ENCODE results near the gene CNTNAP2.
"Not testable (repeated sequence)": the region's sequence is repeated elsewhere in the genome, so short reads cannot be mapped to it uniquely, and the experiment has no call there.

Gene CNTNAP2

GRCh38 chr7:146878901-146879300 is 762.3 kb downstream of the CNTNAP2 start:
- no peak for DNase-seq (ENCODE audit: low read depth in 2 of 2)

DNA sequence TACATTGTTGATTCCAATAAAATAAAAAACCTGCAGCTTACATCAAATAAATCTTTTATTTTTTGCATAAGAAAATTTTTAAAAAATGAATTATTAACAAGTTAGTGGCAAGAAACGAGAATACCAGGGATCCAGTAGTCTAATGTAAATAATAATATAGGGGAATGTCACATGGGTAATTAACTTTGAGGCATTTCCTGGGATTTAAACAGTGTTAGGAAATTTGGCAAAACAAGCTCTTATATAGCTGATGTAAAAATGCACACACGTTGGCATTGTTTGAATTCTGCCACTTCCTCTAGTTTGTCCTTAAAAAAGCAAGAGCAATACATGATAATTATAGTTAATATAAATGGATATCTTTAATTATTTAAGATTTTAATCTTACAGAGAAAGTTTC is 768.6 kb downstream of the CNTNAP2 start:
- no peak for DNase-seq (ENCODE audit: low read depth in 2 of 2)

GRCh38 chr7:146889806-146890555 is 773.4 kb downstream of the CNTNAP2 start:
- DNase-seq (ENCODE audit: low read depth in 2 of 2): no peak

GRCh38 chr7:146892151-146892550 is 775.5 kb downstream of the CNTNAP2 start:
- DNase-seq (ENCODE audit: low read depth in 2 of 2): no peak

DNA sequence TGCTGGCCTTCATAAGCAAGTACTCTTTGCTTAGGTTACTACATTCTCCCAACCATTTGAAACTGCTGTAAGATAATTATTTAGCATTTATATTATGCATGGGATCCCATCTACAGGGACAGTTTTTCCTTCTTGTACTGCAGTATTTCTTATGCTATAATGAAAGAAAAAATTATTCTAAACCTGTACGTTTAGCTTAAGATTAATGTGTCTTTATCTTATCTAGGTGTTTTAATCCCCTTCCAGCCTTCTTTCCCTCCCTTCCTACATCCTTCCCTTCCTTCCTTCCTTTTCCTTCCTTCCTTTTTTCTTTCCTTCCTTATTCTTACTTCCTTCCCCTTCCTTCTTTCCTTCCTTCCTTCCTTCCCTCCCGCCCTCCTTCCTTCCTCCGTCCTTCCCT is 778.3 kb downstream of the CNTNAP2 start:
- no peak for DNase-seq (ENCODE audit: low read depth in 2 of 2)

DNA sequence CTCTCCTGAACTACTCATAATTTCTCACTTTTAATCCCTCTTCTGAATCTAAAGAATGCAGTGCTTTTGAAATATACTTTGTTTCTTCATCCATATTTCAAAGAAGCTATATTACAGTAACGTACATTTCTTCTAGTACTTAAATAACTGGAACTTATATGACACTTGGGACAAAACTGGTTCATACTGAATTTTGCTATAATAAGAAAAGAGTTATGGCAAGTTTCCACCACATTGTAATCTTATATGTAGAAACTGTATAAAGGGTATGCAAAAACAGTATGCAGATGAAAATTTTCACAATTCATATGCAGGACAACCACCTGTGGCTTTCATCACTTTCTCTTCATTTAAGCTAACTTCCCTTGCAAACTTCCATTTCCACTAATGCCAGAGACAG is 785.7 kb downstream of the CNTNAP2 start:
- DNase-seq (ENCODE audit: low read depth in 2 of 2): no peak

DNA sequence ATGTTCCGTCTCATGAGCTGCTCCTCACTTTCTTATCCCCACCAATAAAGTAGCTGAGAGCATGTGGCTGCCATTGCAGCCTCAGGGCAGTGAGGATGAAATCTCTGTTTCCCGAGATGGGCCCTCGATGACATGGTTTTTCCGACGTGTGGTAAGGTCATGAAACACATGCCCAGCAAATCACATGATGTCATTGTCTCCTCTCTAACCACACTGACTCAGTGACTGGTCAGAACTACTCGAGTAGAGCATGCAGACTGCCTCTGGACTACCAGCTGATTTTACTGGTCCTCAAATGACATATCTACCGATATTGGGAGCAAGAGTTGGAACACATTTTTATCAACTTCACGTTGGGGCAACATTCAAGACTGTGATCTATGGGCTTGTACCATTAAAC is 786.1 kb downstream of the CNTNAP2 start:
- DNase-seq (ENCODE audit: low read depth in 2 of 2): no peak

DNA sequence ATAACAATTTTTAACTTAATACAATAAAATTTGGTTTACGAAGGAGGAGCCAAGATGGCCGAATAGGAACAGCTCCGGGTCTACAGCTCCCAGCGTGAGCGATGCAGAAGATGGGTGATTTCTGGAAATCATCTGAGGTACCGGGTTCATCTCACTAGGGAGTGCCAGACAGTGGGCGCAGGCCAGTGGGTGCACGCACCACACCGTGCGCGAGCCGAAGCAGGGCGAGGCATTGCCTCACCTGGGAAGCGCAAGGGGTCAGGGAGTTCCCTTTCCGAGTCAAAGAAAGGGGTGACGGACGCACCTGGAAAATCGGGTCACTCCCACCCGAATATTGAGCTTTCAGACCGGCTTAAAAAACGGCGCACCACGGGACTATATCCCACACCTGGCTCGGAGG is 789.1 kb downstream of the CNTNAP2 start:
- DNase-seq (ENCODE audit: low read depth in 2 of 2): not testable (repeated sequence)

DNA sequence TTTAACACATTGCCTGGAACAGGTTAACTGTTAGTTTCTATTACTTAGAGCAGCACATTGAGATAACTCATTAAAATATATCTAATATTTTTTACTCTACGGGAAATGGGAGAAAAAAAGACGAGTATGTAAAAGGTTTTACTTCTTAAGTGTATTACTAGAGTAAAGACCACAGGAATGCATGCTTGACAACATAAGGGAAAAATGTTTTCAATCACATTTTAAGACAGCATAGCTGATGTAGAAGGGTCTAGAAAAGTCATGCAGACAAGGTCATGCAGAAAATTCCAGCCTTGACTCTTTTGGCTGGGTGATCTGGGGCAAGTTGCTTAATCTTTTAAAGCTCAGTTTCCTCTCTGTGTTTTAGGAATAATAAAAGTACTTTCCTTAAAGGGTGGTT is 806.2 kb downstream of the CNTNAP2 start:
- no peak for DNase-seq (ENCODE audit: low read depth in 2 of 2)

GRCh38 chr7:146926841-146927240 is 810.2 kb downstream of the CNTNAP2 start:
- no peak for DNase-seq (ENCODE audit: low read depth in 2 of 2)

- DNase-seq (ENCODE audit: low read depth in 2 of 2): no peak
These were observed 821.2 kb downstream of the CNTNAP2 start for GRCh38 chr7:146937836-146938235.

GRCh38 chr7:146943483-146943882 is 826.9 kb downstream of the CNTNAP2 start:
- DNase-seq (ENCODE audit: low read depth in 2 of 2): no peak

- no peak for DNase-seq (ENCODE audit: low read depth in 2 of 2)
These were observed 832.1 kb downstream of the CNTNAP2 start for GRCh38 chr7:146948703-146949102.

- DNase-seq (ENCODE audit: low read depth in 2 of 2): no peak
These were observed 839.7 kb downstream of the CNTNAP2 start for GRCh38 chr7:146956321-146956720.

DNA sequence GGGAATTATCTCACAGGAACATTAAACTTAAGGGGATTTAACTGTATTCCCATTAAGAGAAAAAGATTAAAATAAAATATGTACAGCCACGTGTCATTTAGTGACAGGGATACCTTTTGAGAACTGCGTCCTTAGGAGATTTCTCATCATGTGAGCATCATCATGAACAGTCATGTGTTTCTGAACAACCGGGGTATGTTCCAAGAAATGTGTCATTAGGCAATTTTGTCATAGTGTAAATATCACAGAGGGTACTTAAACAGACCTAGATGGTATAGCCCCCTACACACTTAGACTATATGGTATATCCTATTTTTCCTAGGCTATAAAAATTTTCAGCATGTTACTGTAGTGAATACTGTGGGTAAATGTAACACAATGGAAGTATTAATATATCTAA is 840.3 kb downstream of the CNTNAP2 start:
- DNase-seq (ENCODE audit: low read depth in 2 of 2): no peak

DNA sequence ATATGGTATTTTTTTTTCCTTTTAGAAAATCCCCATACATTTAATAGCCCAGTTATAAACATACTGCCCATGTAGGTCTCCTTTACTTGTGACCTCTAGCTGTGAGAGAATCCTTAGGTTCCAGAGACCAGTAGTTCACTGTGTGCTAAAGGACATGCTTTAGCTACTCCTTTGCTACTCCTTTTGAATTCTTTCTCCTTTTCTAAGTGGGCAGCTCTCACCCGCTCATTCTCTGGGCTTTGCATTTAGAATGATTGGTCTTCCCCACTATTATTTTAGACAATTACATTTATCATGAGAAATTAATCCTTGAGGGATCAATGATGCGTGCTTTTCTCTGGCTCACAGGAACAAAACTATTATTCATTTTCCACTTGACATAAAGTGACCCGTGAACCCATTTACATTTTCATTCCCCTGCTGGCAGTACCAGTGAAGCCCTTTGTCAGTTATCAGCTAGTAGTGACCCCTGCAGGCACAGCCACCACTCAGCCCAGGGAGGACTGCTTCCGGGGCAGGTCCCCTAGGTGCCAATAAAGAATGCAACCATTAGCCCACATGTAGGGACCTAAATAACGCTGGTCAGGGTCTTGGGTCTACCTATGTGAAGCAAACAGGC is 844.3 kb downstream of the CNTNAP2 start:
- no peak for DNase-seq (ENCODE audit: low read depth in 2 of 2)

GRCh38 chr7:146961617-146962016 is 845.0 kb downstream of the CNTNAP2 start:
- no peak for DNase-seq (ENCODE audit: low read depth in 2 of 2)

DNA sequence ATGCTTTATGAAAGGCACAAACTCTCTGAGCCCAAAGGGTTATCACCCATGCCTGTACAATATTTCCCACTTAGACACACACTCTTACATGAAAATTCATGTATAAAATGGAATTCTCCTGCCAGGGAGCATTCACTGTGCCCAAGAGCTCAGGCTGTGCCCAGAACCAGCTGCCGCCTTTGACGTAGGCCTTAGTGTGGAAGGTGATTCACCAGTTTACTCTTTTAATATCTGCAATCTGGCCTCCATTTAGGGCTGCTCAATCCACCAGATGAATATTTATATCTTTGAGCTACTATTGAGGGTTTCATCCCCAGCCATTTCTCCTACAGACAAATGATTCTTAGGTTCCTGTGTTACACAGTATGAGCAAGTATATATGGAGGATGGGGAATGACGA is 849.7 kb downstream of the CNTNAP2 start:
- DNase-seq (ENCODE audit: low read depth in 2 of 2): no peak

GRCh38 chr7:146982482-146982881 is 865.9 kb downstream of the CNTNAP2 start:
- no peak for DNase-seq (ENCODE audit: low read depth in 2 of 2)

DNA sequence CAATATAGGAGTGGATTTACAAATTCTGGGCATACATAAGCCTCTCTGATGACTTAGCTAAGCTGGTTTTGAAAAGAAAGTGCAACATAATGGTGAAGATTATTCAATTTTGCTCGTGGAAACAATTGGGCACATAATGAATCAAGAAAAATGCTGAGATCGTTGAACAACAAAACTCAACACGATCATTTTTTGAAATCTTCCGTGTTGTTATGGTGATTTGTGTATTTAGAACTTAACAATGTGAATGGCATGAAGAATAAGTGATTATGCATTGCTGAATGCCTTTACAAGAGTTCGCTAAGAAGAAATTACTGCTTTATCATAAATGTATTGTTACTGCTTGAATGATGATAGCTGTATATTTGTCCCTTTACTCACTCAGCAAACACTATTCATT is 875.0 kb downstream of the CNTNAP2 start:
- DNase-seq (ENCODE audit: low read depth in 2 of 2): no peak

DNA sequence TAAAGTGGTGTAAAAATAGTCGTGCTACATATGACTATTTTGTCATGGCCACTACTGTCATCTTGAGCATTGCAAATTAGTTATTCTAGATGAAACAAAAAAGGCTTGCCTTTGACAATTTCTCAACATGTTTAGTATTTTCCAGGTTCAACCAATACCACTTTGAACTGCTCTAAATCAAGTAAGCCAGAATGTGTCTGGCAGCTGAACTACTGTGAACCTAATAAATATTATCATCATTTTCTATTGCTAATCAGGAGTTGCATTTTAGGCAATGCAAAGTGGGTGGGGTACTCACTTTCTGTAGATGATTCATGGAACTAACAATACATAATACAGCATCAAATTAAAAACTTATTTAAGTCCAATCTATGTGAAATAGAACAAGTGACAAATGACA is 877.2 kb downstream of the CNTNAP2 start:
- no peak for DNase-seq (ENCODE audit: low read depth in 2 of 2)

DNA sequence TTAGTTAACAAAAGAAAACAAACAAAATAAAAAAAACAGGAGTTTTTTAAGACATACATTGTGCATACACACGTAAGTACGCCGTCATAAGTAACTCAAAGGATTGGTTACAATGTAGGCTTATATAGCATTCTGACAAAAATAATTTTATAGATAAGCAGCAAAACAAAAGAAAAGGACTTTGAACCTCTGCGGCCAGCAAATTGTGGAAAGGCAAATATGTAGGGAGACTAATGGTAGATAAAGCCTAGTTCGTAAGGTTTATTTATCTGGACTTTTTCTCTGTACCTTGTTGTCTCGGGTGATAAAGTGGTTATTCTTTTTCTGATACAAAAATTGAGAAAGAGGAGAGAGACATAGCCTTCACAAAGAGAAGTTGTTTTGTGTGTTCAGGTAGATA is 891.9 kb downstream of the CNTNAP2 start:
- no peak for DNase-seq (ENCODE audit: low read depth in 2 of 2)

DNA sequence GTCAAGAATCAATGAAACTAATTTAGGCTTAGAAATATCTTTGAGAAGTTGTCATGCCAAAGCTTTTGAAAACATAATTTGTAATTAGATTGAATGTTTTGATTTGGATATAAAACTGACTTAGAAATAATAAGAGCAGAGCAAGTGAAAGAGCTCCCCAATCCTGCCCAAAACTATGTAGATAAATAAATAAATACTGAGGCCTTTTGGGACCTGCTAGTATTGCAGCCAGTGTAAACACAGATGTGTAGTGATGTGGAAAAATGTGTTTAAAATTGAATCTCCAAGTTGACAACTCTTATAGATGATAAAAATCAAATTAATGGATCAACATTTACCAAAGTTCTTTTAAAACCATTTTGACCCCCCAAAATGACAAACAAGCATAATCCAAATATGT is 896.1 kb downstream of the CNTNAP2 start:
- DNase-seq (ENCODE audit: low read depth in 2 of 2): no peak

- no peak for DNase-seq (ENCODE audit: low read depth in 2 of 2)
These were observed 897.2 kb downstream of the CNTNAP2 start for GRCh38 chr7:147013825-147014224.

Measured in stimulated activated CD4-positive, alpha-beta T cell treated with anti-CD3 and anti-CD28 coated beads, Interleukin-1b, Interleukin-23, amount 100 ng/mL, for 1 hour (primary cell).